Smooth muscle cell of the brain vasculature (primary cell): ENCODE data around the gene SND1.

Experiments
- DNase-seq: peaks from one replicate; pipeline ENCODE4 v3.0.0-alpha.2; 2012; ENCODE audit warnings: low read depth, low spot score

SND1 gene

GRCh38 chr7:128135159-128135514 lies 483.1 kb downstream of the SND1 start:
- DNase-seq: no peak

GRCh38 chr7:128135515-128136214 lies 483.7 kb downstream of the SND1 start:
- no peak for DNase-seq

DNA sequence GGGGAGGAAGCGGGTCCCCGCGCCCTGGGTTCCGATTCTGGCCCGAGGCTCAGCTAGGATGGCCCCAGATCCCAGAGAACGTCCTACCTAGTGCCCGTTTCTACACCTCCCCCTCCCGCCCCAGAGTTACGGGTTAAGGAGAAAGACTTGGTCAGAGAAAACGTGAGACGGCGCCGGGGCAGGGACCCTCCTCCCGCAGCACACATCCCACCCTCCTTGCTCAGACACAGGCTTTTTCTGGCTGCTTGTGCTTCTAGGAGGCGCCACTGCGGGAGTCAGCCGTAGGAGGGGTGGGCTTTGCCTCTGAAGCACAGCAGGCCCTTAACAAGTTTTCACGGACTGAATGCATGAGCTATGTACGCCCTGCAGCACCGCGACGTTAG lies 484.2 kb downstream of the SND1 start:
- DNase-seq: no peak

- no peak for DNase-seq
Observed at GRCh38 chr7:128137181-128137580, 485.2 kb downstream of the SND1 start.

DNA sequence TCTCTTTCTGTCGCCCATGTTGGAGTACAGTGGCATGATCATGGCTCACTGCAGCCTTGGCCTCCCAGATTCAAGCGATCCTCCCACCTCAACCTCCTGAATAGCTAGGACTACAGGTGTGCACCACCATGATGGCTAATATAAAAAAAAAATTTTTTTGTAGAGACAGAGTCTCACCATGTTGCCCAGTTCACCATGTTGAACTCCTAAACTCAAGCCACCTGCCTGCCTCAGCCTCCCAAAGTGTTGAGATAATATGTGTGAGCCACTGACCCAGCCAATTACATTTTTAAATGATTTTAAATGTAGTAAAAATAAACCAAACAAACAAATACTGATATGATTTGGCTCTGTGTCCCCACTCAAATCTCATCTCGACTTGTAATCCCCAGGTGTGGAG lies 487.4 kb downstream of the SND1 start:
- DNase-seq: no peak

DNA sequence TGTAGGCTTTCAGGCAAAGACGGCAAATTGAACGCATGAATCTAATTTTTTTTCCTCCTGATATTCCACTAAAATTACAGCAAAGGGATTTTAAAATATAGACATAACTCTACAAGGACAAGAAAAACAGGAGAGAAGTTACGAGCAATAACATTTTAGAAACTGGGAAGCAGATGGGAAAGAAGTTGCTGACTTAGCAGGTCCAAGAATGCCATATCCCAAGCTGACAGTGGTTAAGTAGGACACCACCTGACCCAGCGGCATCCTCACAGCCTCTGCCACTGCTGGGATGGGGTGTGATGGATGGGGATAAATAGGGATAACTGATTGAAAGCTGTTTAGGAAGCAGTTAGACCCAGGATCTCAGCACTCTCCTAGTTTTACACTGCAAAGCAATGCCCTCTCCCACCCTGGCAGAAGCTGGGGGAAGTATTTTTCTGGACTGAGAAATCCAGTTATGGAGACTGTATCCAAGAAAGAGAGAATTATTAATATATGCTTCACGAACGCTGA lies 489.7 kb downstream of the SND1 start:
- DNase-seq: no peak
